OCI-LY7 (cell line): ENCODE measurements around the gene GEMIN5.

Experiments used
- CTCF ChIP-seq: fragments of 200-600 bp; sonication (generic); conservative IDR thresholded peaks from 2 replicates; pipeline ENCODE4 v1.5.1; 2014; ENCODE audit warnings: mild to moderate bottlenecking, antibody characterized with exemption, low read length, moderate library complexity, mixed read lengths
- EZH2phosphoT487 ChIP-seq: fragments of 200-600 bp; sonication (generic); IDR thresholded peaks from 2 replicates; pipeline ENCODE4 v1.6.1; 2018; ENCODE audit warnings: low read depth, borderline replicate concordance, mild to moderate bottlenecking, mixed run types, antibody characterized with exemption, low read length, moderate library complexity, mixed read lengths

- TF ChIP-seq CTCF = peak; percentile 87
- TF ChIP-seq EZH2phosphoT487 = no peak
These were observed 7.8 kb upstream of the GEMIN5 start for GRCh38 chr5:154945695-154946301.
